Right lung (tissue), 5 donors: Measurements from ENCODE around the gene MAP3K10. TPM values are rescaled to one million over a fixed set of nuclear protein-coding genes. Genes with fewer than 3 reads are reported as not detected.

ENCODE experiments used
- DNase-seq, 2 donors: peaks; one replicate each; pipeline ENCODE4 v3.0.0-alpha.2; 2013
- polyA plus RNA-seq, 5 donors: library from polyadenylated mRNA; unstranded; fragments of 120-200 nt; gene quantifications; one replicate each; pipeline versions ENCODE4 v1.2.1 to v1.2.3, GENCODE V29; 2013; ENCODE audit warnings: inconsistent platforms in 1 of 5, low replicate concordance in 1 of 5; ENCODE audit not compliant: insufficient read length in 5 of 5, insufficient read depth in 1 of 5

Gene MAP3K10
- polyA plus RNA-seq, 5 donors = 8.4 to 16.9 (median 12.1) TPM

DNA sequence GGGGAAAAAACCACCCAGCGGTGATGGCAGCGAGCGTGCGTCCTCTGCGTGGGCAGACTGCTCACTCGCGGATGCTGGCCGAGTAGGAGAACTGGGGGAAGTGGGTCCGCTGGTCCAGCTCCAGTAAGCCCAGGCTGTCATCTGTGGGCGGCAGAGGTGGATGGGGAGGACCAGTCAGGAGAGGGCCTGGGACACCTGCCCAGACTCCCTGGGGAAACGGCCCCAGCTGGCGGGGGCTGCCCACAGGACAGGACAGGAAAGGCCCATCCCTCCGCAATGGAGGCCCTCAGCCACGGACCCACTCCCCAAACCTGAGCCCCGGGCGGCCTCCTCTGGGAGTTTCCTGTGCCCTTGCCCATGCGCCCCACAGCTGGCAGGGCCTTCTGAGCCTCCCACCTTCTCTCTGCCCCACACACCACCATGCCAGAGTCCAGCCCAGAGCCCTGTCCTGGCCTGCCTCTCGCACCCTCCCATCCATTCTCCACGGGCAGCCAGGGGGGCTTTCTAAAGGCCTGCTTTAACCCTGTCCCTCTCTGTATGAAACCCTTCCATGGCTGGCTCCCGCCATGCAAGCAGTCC lies 42.7 kb downstream of the MAP3K10 start:
- DNase-seq = no peak

GRCh38 chr19:40234429-40235237 lies 43.4 kb downstream of the MAP3K10 start:
- DNase-seq = no peak

- DNase-seq = no peak
Measured at GRCh38 chr19:40235238-40236025, 44.2 kb downstream of the MAP3K10 start.

GRCh38 chr19:40236026-40236355 lies 44.8 kb downstream of the MAP3K10 start:
- no peak for DNase-seq

- DNase-seq = no peak
Measured at GRCh38 chr19:40236366-40236765, 45.1 kb downstream of the MAP3K10 start.

- DNase-seq = no peak
Measured at GRCh38 chr19:40237791-40238190, 46.6 kb downstream of the MAP3K10 start.

GRCh38 chr19:40238775-40239174 lies 47.5 kb downstream of the MAP3K10 start:
- DNase-seq = no peak

GRCh38 chr19:40239415-40240226 lies 48.4 kb downstream of the MAP3K10 start:
- DNase-seq = no peak

DNA sequence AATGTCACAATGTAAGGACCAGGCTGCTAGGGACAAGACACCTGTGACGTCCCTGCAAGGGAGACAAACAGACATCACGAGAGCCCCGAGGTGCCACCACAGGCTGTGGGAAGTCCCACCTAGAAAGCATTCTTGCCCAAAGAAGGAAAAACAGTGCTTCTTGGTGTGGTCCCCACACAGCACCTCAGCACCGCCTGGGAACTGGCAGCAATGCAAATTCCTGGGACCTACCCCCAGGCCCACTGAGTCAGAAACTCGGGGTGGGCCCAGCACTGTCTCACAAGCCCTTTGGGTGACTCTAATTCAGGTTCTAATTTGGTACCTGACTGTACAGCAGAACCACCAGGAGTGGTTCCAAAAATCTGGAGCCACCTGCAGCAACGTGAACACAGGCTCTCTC lies 49.1 kb downstream of the MAP3K10 start:
- DNase-seq = no peak

DNA sequence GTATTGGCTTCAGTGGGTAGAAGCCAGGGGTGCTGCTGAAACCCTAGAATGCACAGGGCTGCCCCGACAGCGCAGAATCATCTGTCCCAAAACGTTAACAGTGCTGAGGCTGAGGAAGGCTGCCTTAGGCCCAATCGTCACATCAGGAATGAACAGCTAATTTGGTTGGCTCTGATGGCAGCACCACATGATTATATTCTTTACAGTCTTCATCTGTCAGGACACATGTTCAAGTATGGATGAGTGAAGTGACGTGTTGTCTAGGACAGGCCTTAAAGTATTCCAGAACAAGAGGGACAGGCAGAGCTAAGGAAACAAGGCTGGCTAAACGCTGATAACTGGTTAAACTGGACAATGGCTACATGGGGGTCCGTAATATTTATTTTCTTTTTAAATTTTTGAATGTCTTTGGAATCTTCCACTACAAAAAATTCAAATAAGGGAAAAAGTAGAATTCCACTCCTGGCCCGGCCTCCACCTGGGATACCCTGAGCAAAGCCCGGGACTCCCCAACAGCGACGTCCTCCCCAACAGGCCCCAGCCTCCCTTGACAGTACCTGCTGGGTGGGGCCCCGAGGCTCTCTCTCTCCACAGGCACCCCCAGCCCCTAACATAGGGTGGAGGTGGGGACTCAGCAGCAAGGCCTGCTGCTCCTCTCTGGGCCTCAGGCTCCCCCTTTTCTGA lies 50.0 kb downstream of the MAP3K10 start:
- no peak for DNase-seq

GRCh38 chr19:40241809-40242384 lies 50.7 kb downstream of the MAP3K10 start:
- peak in 1 of 2 donors; percentile 51 for DNase-seq

- DNase-seq = no peak
Measured at GRCh38 chr19:40242480-40242879, 51.3 kb downstream of the MAP3K10 start.

- no peak for DNase-seq
Measured at GRCh38 chr19:40243181-40243580, 52.0 kb downstream of the MAP3K10 start.

DNA sequence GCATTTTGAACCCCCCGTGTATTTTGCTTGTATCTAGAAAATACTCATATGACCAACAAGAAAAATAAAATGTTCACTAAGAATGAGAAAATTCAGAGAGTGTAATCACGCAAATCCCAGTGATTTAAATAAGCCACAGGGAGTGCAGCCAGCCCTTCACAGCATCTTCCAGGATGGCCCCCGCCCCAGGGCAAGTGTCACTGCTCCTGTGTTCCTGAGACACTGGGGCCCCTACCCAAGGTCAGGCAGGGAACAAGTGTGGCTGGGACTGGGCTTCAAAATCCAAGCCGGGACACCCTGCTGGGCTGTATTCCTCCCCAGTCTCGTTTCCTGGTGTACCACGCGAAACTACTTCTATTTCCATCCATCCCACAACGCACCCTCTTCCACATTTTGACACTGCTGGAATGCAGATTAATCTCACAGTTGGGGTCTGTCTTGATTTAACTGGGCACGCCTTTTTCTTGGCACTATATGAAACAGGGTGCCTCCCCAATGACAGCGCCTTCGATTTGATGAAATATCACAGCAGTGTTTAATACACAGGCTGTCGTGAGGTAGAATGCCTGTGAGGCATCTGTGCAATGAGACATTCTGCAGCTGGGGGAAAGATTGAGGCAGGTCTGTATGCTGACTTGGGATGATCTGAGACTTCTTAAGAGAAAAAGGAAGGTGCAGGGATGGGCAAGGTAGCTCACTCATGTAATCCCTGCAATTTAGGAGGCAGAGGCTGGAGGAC lies 53.5 kb downstream of the MAP3K10 start:
- no peak for DNase-seq

DNA sequence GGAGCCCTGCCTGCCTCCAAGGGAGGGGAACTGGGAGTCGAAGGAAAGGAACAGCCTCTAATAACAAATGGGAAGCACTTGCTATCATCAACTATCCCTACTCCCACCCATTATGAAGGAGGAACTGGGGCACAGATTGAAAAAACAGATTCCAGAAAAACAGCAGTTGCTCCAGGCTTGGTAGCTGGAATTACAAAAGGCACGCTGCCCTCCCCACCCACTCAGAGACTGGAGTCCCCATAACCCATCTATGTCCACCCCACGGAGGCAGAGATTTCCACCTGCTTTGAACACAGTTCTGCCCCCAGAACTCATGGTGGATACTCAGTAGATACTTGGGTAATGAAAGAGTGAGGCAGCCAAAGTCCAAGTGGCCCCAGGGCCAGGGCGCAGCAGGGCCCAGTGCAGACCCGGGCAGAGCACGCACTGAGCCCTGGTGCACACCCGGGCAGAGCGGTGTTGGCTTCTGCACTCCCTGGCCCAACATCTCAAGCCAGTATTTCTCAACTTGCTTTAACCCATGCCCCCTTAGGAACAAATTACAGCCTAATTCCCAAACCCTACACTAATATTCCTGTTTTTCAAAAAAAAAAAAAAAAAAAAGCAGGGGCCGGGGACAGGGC lies 54.4 kb downstream of the MAP3K10 start:
- DNase-seq = no peak

- no peak for DNase-seq
Measured at GRCh38 chr19:40246292-40247073, 55.3 kb downstream of the MAP3K10 start.

GRCh38 chr19:40247178-40247577 lies 56.0 kb downstream of the MAP3K10 start:
- DNase-seq = no peak

DNA sequence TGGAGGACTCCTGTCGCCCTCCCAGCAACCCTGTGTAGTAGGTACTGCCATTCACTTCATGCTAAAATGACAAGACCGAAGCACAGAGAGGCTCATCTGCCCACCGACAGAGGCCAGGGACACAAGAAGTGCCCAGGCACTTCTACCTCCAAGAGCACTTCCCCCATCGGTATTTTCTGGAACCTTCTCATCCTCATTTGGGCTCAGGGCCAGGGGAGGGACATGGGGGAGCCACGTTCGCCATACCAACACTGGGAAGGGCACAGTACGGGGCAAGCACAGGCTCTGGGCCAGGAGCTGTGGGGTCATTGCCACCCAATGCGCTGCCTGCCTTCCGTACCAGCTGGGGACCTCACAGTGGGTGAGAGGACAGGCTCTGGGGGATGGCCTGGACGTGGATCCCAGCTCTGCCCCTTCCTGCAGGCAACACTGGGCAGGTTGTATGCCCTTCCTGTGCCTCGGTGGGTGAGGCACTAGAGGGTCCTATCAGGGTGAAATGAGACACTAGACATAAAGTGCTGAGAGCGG lies 56.6 kb downstream of the MAP3K10 start:
- no peak for DNase-seq

GRCh38 chr19:40249201-40249600 lies 58.0 kb downstream of the MAP3K10 start:
- no peak for DNase-seq
